CD4-positive, alpha-beta T cell (primary cell): Measurements from ENCODE around the gene AP1G1. TPM values are rescaled to one million over a fixed set of nuclear protein-coding genes. Genes with fewer than 3 reads are reported as not detected.

Experiments
- ATAC-seq: fragments of 200-7000 bp; cut with Tn5 transposase; one replicate; pipeline ENCODE4 v1.10.0; 2022; ENCODE audit warnings: mild to moderate bottlenecking; ENCODE audit not compliant: poor library complexity
- CTCF ChIA-PET: fragments of 350-600 bp; sonication (Branson Sonifier 250); formaldehyde crosslinking; loops from one replicate; lab custom pipeline; 2021; ENCODE audit warnings: antibody characterized with exemption, inconsistent platforms; lab: Charles Lee
- POLR2A ChIA-PET: fragments of 350-600 bp; sonication (Branson Sonifier 250); formaldehyde crosslinking; loops from one replicate; lab custom pipeline; 2021; ENCODE audit warnings: antibody characterized with exemption, inconsistent platforms; lab: Charles Lee
- DNase-seq, 14 experiments: peaks; one replicate each; pipeline ENCODE4 v3.0.0-alpha.2; 2013 to 2020; ENCODE audit warnings: mixed read lengths in 2 of 14
- H3K27ac ChIP-seq, 2 donors: one replicate each; pipeline versions ENCODE4 v1.5.1 to v1.7.0; 2013; ENCODE audit warnings: low read length in 2 of 2, low read depth in 1 of 2, mild to moderate bottlenecking in 1 of 2
- H3K27me3 ChIP-seq, 2 experiments: 1 replicate in 1 of 2; 2 replicates in 1 of 2; pipeline versions ENCODE4 v1.6.1 to v1.7.0; 2013; ENCODE audit warnings: low read length in 2 of 2, control low read depth in 1 of 2, mild to moderate bottlenecking in 1 of 2, moderate library complexity in 1 of 2; ENCODE audit not compliant: insufficient read depth in 2 of 2, control insufficient read depth in 1 of 2
- H3K36me3 ChIP-seq: one replicate; pipeline ENCODE4 v1.6.1; 2013; ENCODE audit warnings: low read length, control low read depth; ENCODE audit not compliant: insufficient read depth
- H3K4me1 ChIP-seq: one replicate; pipeline ENCODE4 v1.6.1; 2013; ENCODE audit warnings: low read length, control low read depth; ENCODE audit not compliant: insufficient read depth
- H3K4me3 ChIP-seq: one replicate; pipeline ENCODE4 v1.5.1; 2013; ENCODE audit warnings: mild to moderate bottlenecking, low read length, moderate library complexity
- H3K9me3 ChIP-seq, 2 experiments: 1 replicate in 1 of 2; 2 replicates in 1 of 2; pipeline versions ENCODE4 v1.6.1 to v1.7.0; 2013; ENCODE audit warnings: low read length in 2 of 2, mild to moderate bottlenecking in 2 of 2, control low read depth in 1 of 2, moderate library complexity in 1 of 2; ENCODE audit not compliant: control insufficient read depth in 1 of 2, insufficient read depth in 1 of 2
- H3K27ac Mint-ChIP-seq: one replicate; pipeline ENCODE4 v1.8.0; 2020; ENCODE audit warnings: mixed read lengths
- H3K27me3 Mint-ChIP-seq: one replicate; pipeline ENCODE4 v1.8.0; 2021; ENCODE audit warnings: mixed read lengths
- H3K36me3 Mint-ChIP-seq: one replicate; pipeline ENCODE4 v1.8.0; 2021; ENCODE audit warnings: low read depth, mixed read lengths
- H3K4me1 Mint-ChIP-seq: one replicate; pipeline ENCODE4 v1.8.0; 2021; ENCODE audit warnings: low read depth, mixed read lengths
- H3K4me3 Mint-ChIP-seq: one replicate; pipeline ENCODE4 v1.8.0; 2020; ENCODE audit warnings: mild to moderate bottlenecking, mixed read lengths
- H3K9me3 Mint-ChIP-seq: one replicate; pipeline ENCODE4 v1.8.0; 2020; ENCODE audit warnings: mixed read lengths
- intact Hi-C, 2 experiments: fragments of 100-400 bp; cut with DNase I in 1 of 2; cut with micrococcal nuclease in 1 of 2; formaldehyde crosslinking; loops; one replicate each; pipeline versions ENCODE4 v1.15.1 to v1.9.0; 2023 to 2025; cut with DNase I, micrococcal nuclease
- total RNA-seq, 174 experiments: library from RNA in 2 of 174; stranded (reverse) in 2 of 174; gene quantifications; one replicate each; pipeline ENCODE4 v1.2.3 and lab custom pipeline; 2021 to 2026
- TF ChIP-seq, protein P1 (sequence below): fragments of 200-600 bp; IDR thresholded peaks from one replicate; pipeline ENCODE4 v1.8.0; 2022; ENCODE audit warnings: antibody characterized with exemption, mild to moderate bottlenecking

Gene AP1G1
- total RNA-seq, 2 experiments from 2014 or later, result 171 to 175 TPM

DNA sequence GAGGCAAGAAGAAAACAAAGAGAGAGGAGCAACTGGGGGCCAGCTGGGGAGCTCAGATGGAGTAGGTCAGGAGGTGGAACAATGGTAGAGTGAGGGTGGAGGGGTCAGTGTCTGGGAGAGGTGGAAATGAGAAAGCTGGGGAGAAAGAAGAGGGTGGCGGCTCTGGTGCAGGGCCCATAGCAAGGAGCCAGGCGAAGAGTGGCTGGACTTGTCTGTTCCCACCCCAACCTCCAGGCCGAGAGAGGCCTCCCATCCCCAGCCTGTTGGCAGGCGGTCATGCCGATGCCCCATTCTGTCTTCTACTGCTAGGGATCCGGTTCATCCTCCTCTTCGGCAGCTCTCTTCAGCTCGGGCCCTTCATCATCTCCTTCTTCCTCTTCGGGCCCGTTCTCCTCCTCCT, 31.3 kb downstream of the AP1G1 start:
- ATAC-seq (no peak), DNase-seq (no peak)
- no peaks in the 10 kb centered on the region for H3K27me3 Mint-ChIP-seq
- H3K27ac Mint-ChIP-seq, result peak overlapping the region; percentile 27
- H3K9me3 ChIP-seq, result no peaks in the 10 kb centered on the region
- CTCF ChIA-PET, result interaction anchor here (2.1 kb wide), 1 partner anchor 105 kb away, joined by 8 read pairs; no protein-coding TSS in a partner anchor
- intact Hi-C loops, result no loop called here
- TF ChIP-seq, protein P1, sequence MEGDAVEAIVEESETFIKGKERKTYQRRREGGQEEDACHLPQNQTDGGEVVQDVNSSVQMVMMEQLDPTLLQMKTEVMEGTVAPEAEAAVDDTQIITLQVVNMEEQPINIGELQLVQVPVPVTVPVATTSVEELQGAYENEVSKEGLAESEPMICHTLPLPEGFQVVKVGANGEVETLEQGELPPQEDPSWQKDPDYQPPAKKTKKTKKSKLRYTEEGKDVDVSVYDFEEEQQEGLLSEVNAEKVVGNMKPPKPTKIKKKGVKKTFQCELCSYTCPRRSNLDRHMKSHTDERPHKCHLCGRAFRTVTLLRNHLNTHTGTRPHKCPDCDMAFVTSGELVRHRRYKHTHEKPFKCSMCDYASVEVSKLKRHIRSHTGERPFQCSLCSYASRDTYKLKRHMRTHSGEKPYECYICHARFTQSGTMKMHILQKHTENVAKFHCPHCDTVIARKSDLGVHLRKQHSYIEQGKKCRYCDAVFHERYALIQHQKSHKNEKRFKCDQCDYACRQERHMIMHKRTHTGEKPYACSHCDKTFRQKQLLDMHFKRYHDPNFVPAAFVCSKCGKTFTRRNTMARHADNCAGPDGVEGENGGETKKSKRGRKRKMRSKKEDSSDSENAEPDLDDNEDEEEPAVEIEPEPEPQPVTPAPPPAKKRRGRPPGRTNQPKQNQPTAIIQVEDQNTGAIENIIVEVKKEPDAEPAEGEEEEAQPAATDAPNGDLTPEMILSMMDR, result no peak
- no peaks in the 10 kb centered on the region for H3K9me3 Mint-ChIP-seq
- peaks cover 46% of the 10 kb centered on the region for H3K36me3 ChIP-seq
- no peak overlapping the region for H3K27ac ChIP-seq
- no peak overlapping the region for H3K4me3 Mint-ChIP-seq
- no peak overlapping the region for H3K4me3 ChIP-seq
- peaks cover 32% of the 10 kb centered on the region for H3K4me1 Mint-ChIP-seq
- no peaks in the 10 kb centered on the region for H3K27me3 ChIP-seq
- H3K4me1 ChIP-seq, result peaks cover 15% of the 10 kb centered on the region
- POLR2A ChIA-PET, result interaction anchor here (2.0 kb wide), 1 partner anchor 8 kb away, joined by 4 read pairs; no protein-coding TSS in a partner anchor
- peaks cover 59% of the 10 kb centered on the region for H3K36me3 Mint-ChIP-seq

DNA sequence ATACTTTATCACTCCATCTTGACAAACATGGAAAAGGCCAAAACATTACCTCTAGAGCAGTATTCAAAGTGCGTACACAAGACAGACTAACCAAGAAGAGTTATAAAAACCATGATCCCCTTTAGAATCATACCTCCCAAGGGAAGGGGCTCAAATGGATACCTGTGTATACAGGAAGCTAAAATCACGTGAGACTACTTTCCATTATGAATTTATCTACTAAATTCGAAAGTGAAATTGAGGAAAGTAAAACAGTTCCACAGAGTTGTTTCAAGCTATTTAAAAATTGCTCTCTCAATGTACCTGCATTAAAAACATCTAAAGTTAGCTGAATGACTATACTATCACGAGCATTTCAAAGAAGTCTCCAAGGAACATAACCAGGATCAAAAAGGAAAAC, 32.7 kb downstream of the AP1G1 start:
- no peak overlapping the region for H3K27ac ChIP-seq
- Mint-ChIP-seq H3K4me1 (peaks cover 20% of the 10 kb centered on the region), H3K27ac (peak overlapping the region; percentile 52), H3K27me3 (no peaks in the 10 kb centered on the region), H3K36me3 (peaks cover 58% of the 10 kb centered on the region), H3K4me3 (no peak overlapping the region), H3K9me3 (no peaks in the 10 kb centered on the region)
- ChIA-PET POLR2A (interaction anchor here (1.0 to 2.0 kb wide), 2 partner anchors 9 to 119 kb away, joined by 3 to 4 read pairs; partner anchors contain the start of gene IST1), CTCF (interaction anchor here (1.5 to 2.1 kb wide), 2 partner anchors 106 to 185 kb away, joined by 6 to 8 read pairs; no protein-coding TSS in a partner anchor)
- H3K9me3 ChIP-seq, result no peaks in the 10 kb centered on the region
- peaks cover 46% of the 10 kb centered on the region for H3K36me3 ChIP-seq
- ATAC-seq (no peak), DNase-seq (peak in 1 of 14 experiments; percentile 41)
- H3K4me1 ChIP-seq, result peaks cover 12% of the 10 kb centered on the region
- H3K4me3 ChIP-seq, result no peak overlapping the region
- TF ChIP-seq, protein P1, result no peak
- H3K27me3 ChIP-seq, result no peaks in the 10 kb centered on the region
- intact Hi-C loops, result no loop called here

DNA sequence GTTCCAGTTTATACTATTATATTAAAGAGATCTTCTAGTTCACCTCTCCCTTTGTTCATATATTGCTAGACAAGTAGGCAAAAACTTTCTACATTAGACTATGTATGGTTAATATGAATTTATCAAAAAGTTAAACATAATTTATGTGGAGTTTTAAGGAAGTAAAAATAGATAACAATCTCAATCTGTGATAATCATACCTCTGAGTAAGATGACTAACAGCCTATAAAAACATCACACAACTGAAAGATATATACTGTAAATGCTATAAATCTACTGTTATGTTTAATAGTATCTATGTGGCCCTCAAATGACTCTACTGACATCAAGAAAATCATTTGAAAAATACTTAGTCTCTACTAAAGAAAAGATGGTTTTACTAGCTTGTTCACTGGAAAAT, 37.1 kb downstream of the AP1G1 start:
- no peak for ATAC-seq
- Histone ChIP-seq H3K4me1 (no peaks in the 10 kb centered on the region), H3K27me3 (no peaks in the 10 kb centered on the region), H3K9me3 (no peaks in the 10 kb centered on the region), H3K27ac (no peak overlapping the region), H3K4me3 (no peak overlapping the region), H3K36me3 (peaks cover 64% of the 10 kb centered on the region)
- H3K9me3 Mint-ChIP-seq, result no peaks in the 10 kb centered on the region
- peaks cover 18% of the 10 kb centered on the region for H3K4me1 Mint-ChIP-seq
- TF ChIP-seq, protein P1, result no peak
- CTCF ChIA-PET, result no interaction called here
- H3K27ac Mint-ChIP-seq, result no peak overlapping the region
- no peak for DNase-seq
- intact Hi-C loops, result no loop called here
- H3K4me3 Mint-ChIP-seq, result no peak overlapping the region
- POLR2A ChIA-PET, result interaction anchor here (1.2 kb wide), 1 partner anchor 37 kb away, joined by 3 read pairs; the partner anchor contains the start of gene AP1G1
- H3K27me3 Mint-ChIP-seq, result no peaks in the 10 kb centered on the region
- H3K36me3 Mint-ChIP-seq, result peaks cover 69% of the 10 kb centered on the region
